Activated CD4-positive, alpha-beta T cell treated with anti-CD3 and anti-CD28 coated beads, Interleukin-2, amount 50 U/mL, for 48 hours (primary cell): ENCODE results near the gene ASTN1.

Experiments used
- DNase-seq, 2 experiments: peaks; one replicate each; pipeline ENCODE4 v3.0.0-alpha.2; 2020

ASTN1 gene

GRCh38 chr1:176976771-176977170 lies 187.7 kb downstream of the ASTN1 start:
- no peak for DNase-seq

- no peak for DNase-seq
These were observed 188.3 kb downstream of the ASTN1 start for GRCh38 chr1:176976225-176976624.

GRCh38 chr1:176964687-176965086 lies 199.8 kb downstream of the ASTN1 start:
- DNase-seq = no peak

- DNase-seq = no peak
These were observed 201.3 kb downstream of the ASTN1 start for GRCh38 chr1:176963181-176963580.

GRCh38 chr1:176961678-176962077 lies 202.8 kb downstream of the ASTN1 start:
- no peak for DNase-seq

GRCh38 chr1:176959191-176959820 lies 205.2 kb downstream of the ASTN1 start:
- DNase-seq = no peak

GRCh38 chr1:176957603-176958002 lies 206.9 kb downstream of the ASTN1 start:
- no peak for DNase-seq

- DNase-seq = no peak
These were observed 210.3 kb downstream of the ASTN1 start for GRCh38 chr1:176954242-176954641.

GRCh38 chr1:176950736-176951324 lies 213.7 kb downstream of the ASTN1 start:
- DNase-seq = no peak

- peak; percentile 26 to 43 for DNase-seq
These were observed 215.4 kb downstream of the ASTN1 start for GRCh38 chr1:176949033-176949662.

- no peak for DNase-seq
These were observed 219.9 kb downstream of the ASTN1 start for GRCh38 chr1:176944606-176945005.

GRCh38 chr1:176943783-176944182 lies 220.7 kb downstream of the ASTN1 start:
- no peak for DNase-seq

GRCh38 chr1:176942346-176942745 lies 222.2 kb downstream of the ASTN1 start:
- DNase-seq = no peak

GRCh38 chr1:176939993-176940392 lies 224.5 kb downstream of the ASTN1 start:
- no peak for DNase-seq

GRCh38 chr1:176938375-176938774 lies 226.1 kb downstream of the ASTN1 start:
- DNase-seq = no peak

- DNase-seq = no peak
These were observed 230.1 kb downstream of the ASTN1 start for GRCh38 chr1:176934370-176934769.

GRCh38 chr1:176932114-176933104 lies 232.1 kb downstream of the ASTN1 start:
- no peak for DNase-seq

- no peak for DNase-seq
These were observed 233.0 kb downstream of the ASTN1 start for GRCh38 chr1:176931526-176931925.

- DNase-seq = no peak
These were observed 238.0 kb downstream of the ASTN1 start for GRCh38 chr1:176926330-176927086.

GRCh38 chr1:176925223-176925622 lies 239.3 kb downstream of the ASTN1 start:
- no peak for DNase-seq

- DNase-seq = no peak
These were observed 241.2 kb downstream of the ASTN1 start for GRCh38 chr1:176923283-176923682.
